ENCODE measurements around the gene GIMAP8. TPM values are rescaled to one million over a fixed set of nuclear protein-coding genes. Genes with fewer than 3 reads are reported as not detected.

Gene GIMAP8
- total RNA-seq, 1 experiment from 2014 or later, result not detected

DNA sequence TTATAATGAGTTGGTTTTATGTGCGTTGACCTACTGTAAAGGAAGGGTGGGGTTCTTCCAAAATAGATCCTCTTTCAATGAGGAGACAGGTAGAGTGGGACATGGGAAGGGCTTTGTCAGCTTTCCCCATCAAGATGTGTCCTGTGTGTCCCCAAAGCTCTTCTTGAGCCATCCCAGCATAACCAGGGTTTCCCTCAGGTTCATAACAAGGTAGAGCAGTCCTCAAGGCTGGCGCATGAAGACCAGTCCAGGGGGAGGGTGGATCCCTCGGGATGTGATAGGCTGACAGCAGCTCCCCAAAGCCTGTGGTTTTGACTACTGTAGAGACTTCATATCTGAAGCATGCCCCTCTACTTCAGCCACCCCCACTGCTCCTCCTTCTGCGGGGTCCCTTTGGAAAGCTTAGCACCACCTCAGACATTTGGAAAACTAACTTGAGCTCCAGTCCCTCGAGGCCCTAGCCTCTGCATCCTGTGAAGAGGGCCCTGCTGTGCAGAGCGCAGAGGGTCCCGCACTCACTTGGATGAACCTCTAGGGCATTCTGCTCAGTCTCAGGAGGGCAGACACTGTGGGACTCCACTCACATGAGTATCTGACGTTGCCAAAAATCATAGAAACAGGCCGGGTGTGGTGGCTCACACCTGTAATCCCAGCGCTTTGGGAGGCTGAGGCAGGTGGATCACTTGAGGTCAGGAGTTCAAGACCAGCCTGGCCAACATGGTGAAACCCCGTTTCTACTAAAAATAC, 1.1 kb upstream of the GIMAP8 start:
- H3K4me1 Mint-ChIP-seq, result peaks cover 2 to 12% of the 10 kb centered on the region in 2 experiments; a peak in 3 of 4 replicates
- Histone ChIP-seq H3K27ac (ENCODE audit: insufficient read length, low read depth, low read length) (no peak overlapping the region), H4K5ac (ENCODE audit: insufficient read length, low read depth, low read length) (no peak overlapping the region), H3K18ac (ENCODE audit: insufficient read length, low read depth, low read length) (no peak overlapping the region), H3K79me1 (ENCODE audit: insufficient read depth, low read depth, low read length, poor library complexity, severe bottlenecking) (no peaks in the 10 kb centered on the region), H4K91ac (ENCODE audit: insufficient read length, low read depth, low read length) (no peak overlapping the region), H2BK12ac (ENCODE audit: insufficient read length, low read depth, low read length) (no peak overlapping the region), H3K4ac (ENCODE audit: low read depth, low read length) (no peak overlapping the region), H2AK5ac (ENCODE audit: insufficient read length, low read length) (no peak overlapping the region), H3K9me3 (ENCODE audit: control insufficient read depth, low read depth, low read length) (no peaks in the 10 kb centered on the region), H2BK5ac (ENCODE audit: insufficient read length, low read length) (no peak overlapping the region), H4K20me1 (ENCODE audit: control insufficient read depth, insufficient read depth, insufficient read length) (no peaks in the 10 kb centered on the region), H3T11ph (ENCODE audit: low read length) (no peak overlapping the region), H3K23me2 (ENCODE audit: insufficient read length, low read depth, low read length, poor library complexity, severe bottlenecking) (no peaks in the 10 kb centered on the region), H3K9ac (ENCODE audit: extremely low read depth, insufficient read length, low read length) (no peak overlapping the region), H3K56ac (ENCODE audit: insufficient read length, low read depth, low read length) (no peak overlapping the region), H2BK20ac (ENCODE audit: low read depth, low read length, poor library complexity, severe bottlenecking) (no peak overlapping the region), H3K23ac (ENCODE audit: insufficient read length, low read depth, low read length) (no peak overlapping the region), H2BK15ac (ENCODE audit: low read depth, low read length) (no peak overlapping the region), H3K4me2 (ENCODE audit: insufficient read depth, insufficient read length, low read length) (no peak overlapping the region), H2BK120ac (ENCODE audit: low read depth, low read length, poor library complexity, severe bottlenecking) (no peak overlapping the region), H3K14ac (ENCODE audit: insufficient read depth, low read length) (no peak overlapping the region), H3K27me3 (ENCODE audit: insufficient read depth, low read length) (no peaks in the 10 kb centered on the region), H4K8ac (replicated peaks; ENCODE audit: insufficient read length, low read depth, low read length) (no peak overlapping the region), H3K4me1 (ENCODE audit: insufficient read depth, low read length) (no peaks in the 10 kb centered on the region), H3K79me2 (ENCODE audit: insufficient read depth, low read length) (no peaks in the 10 kb centered on the region), H2AFZ (ENCODE audit: low read length) (no peak overlapping the region)
- no peak overlapping the region for H3K27ac Mint-ChIP-seq
- no peak for DNase-seq
- H3K9me3 Mint-ChIP-seq, result 0 out of 5 replicates have a peak, but pooled peaks cover 0 to 3% of the 10 kb centered on the region in 2 experiments
- H3K4me3 Mint-ChIP-seq, result no peak overlapping the region
- TF ChIP-seq, protein P1, sequence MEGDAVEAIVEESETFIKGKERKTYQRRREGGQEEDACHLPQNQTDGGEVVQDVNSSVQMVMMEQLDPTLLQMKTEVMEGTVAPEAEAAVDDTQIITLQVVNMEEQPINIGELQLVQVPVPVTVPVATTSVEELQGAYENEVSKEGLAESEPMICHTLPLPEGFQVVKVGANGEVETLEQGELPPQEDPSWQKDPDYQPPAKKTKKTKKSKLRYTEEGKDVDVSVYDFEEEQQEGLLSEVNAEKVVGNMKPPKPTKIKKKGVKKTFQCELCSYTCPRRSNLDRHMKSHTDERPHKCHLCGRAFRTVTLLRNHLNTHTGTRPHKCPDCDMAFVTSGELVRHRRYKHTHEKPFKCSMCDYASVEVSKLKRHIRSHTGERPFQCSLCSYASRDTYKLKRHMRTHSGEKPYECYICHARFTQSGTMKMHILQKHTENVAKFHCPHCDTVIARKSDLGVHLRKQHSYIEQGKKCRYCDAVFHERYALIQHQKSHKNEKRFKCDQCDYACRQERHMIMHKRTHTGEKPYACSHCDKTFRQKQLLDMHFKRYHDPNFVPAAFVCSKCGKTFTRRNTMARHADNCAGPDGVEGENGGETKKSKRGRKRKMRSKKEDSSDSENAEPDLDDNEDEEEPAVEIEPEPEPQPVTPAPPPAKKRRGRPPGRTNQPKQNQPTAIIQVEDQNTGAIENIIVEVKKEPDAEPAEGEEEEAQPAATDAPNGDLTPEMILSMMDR (conservative IDR thresholded peaks at IDR 0.05), result no peak
- H3K36me3 Mint-ChIP-seq (ENCODE audit: insufficient read depth in 1 of 3, low read depth in 3 of 3), result no peaks in the 10 kb centered on the region; a peak in 1 of 7 replicates
- no CpG with 5 or more reads among the region's 11 CpGs for WGBS (ENCODE audit: extremely low coverage, insufficient read length, low lambda C conversion rate)
- H3K27me3 Mint-ChIP-seq (ENCODE audit: low read depth), result peaks cover 81% of the 10 kb centered on the region

Measured in H9 (cell line).